ENCODE measurements around the gene LPO.

Gene LPO

DNA sequence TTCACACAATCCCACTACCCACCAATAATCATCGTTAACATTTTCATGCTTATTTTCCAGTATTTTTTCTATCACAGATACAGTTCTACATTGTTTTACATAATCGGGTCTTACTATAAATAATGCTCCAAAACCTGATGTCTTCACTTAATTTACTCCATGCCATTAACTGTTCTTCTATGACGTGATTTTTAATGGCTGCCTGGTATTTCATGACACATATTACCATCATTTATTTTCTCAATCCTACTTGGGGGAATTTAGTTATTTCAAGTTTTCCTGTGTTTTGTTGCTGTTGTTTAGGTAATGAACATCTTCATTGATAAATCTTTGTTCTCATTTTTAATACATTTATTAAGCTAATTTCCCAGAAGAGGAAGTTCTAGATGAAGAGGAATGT is 14.7 kb downstream of the LPO start:
- Histone ChIP-seq H3K4me1 (no peaks in the 10 kb centered on the region), H3K36me3 (replicated peaks) (no peaks in the 10 kb centered on the region), H3K4me3 (no peak overlapping the region), H3K27me3 (ENCODE audit: low read depth) (peaks cover 3% of the 10 kb centered on the region), H3K9me3 (no peaks in the 10 kb centered on the region)
- no peak for DNase-seq (ENCODE audit: low spot score in 2 of 2)
- in situ Hi-C loops (cut with MboI; ENCODE audit: low sequenced_read_pairs): no loop called here

- DNase-seq (ENCODE audit: low spot score in 2 of 2): no peak
- Histone ChIP-seq H3K36me3 (replicated peaks) (no peaks in the 10 kb centered on the region), H3K27me3 (ENCODE audit: low read depth) (peaks cover 6% of the 10 kb centered on the region), H3K9me3 (no peaks in the 10 kb centered on the region), H3K4me1 (no peaks in the 10 kb centered on the region), H3K4me3 (no peak overlapping the region)
- in situ Hi-C loops (cut with MboI; ENCODE audit: low sequenced_read_pairs): no loop called here
Measured at GRCh38 chr17:58254803-58255202, 16.4 kb downstream of the LPO start.

GRCh38 chr17:58262149-58262548 is 23.8 kb downstream of the LPO start:
- Histone ChIP-seq H3K36me3 (replicated peaks) (no peaks in the 10 kb centered on the region), H3K4me1 (no peaks in the 10 kb centered on the region), H3K9me3 (no peaks in the 10 kb centered on the region), H3K4me3 (no peak overlapping the region), H3K27me3 (ENCODE audit: low read depth) (peaks cover 48% of the 10 kb centered on the region)
- DNase-seq (ENCODE audit: low spot score in 2 of 2): no peak
- in situ Hi-C loops (cut with MboI; ENCODE audit: low sequenced_read_pairs): no loop called here

- Histone ChIP-seq H3K36me3 (replicated peaks) (no peaks in the 10 kb centered on the region), H3K4me1 (no peaks in the 10 kb centered on the region), H3K9me3 (no peaks in the 10 kb centered on the region), H3K27me3 (ENCODE audit: low read depth) (peaks cover 45% of the 10 kb centered on the region), H3K4me3 (no peak overlapping the region)
- in situ Hi-C loops (cut with MboI; ENCODE audit: low sequenced_read_pairs): no loop called here
- DNase-seq (ENCODE audit: low spot score in 2 of 2): no peak
Measured at GRCh38 chr17:58263773-58264172, 25.4 kb downstream of the LPO start.

DNA sequence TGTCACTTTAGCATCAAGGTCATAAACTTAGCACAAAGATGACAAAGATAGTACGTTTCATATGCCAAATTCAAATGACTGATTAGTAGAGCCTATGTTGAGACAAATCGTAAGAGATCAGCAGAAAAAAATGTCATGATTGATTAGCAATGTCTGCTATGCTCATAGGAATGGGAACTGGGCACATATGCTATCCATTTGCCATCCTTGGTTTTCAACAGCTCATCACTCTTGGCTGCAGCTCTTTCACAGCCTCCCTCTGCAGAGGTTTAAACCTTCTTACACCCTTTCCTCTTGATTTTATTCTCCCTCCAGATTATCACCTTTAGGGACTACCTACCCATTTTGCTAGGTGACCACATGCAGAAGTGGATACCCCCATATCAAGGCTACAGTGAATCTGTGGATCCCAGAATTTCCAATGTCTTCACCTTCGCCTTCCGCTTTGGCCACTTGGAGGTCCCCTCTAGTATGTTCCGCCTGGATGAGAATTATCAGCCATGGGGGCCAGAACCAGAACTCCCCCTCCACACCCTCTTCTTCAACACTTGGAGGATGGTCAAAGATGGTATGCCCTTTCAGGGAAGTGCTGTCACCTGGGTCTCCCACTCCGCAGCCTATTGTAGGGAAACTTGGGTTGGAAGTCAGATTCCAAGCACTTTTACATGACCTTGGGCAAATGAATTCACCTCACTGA is 26.2 kb downstream of the LPO start:
- no peaks in the 10 kb centered on the region for H3K4me1 ChIP-seq
- no peaks in the 10 kb centered on the region for H3K36me3 ChIP-seq (replicated peaks)
- H3K27me3 ChIP-seq (ENCODE audit: low read depth): peaks cover 45% of the 10 kb centered on the region
- in situ Hi-C loops (cut with MboI; ENCODE audit: low sequenced_read_pairs): no loop called here
- H3K9me3 ChIP-seq: no peaks in the 10 kb centered on the region
- H3K4me3 ChIP-seq: no peak overlapping the region
- DNase-seq (ENCODE audit: low spot score in 2 of 2): no peak

- Histone ChIP-seq H3K9me3 (no peaks in the 10 kb centered on the region), H3K27me3 (ENCODE audit: low read depth) (peaks cover 41% of the 10 kb centered on the region), H3K4me3 (no peak overlapping the region), H3K4me1 (no peaks in the 10 kb centered on the region), H3K36me3 (replicated peaks) (no peaks in the 10 kb centered on the region)
- in situ Hi-C loops (cut with MboI; ENCODE audit: low sequenced_read_pairs): no loop called here
- DNase-seq (ENCODE audit: low spot score in 2 of 2): no peak
Measured at GRCh38 chr17:58265271-58265670, 26.9 kb downstream of the LPO start.

DNA sequence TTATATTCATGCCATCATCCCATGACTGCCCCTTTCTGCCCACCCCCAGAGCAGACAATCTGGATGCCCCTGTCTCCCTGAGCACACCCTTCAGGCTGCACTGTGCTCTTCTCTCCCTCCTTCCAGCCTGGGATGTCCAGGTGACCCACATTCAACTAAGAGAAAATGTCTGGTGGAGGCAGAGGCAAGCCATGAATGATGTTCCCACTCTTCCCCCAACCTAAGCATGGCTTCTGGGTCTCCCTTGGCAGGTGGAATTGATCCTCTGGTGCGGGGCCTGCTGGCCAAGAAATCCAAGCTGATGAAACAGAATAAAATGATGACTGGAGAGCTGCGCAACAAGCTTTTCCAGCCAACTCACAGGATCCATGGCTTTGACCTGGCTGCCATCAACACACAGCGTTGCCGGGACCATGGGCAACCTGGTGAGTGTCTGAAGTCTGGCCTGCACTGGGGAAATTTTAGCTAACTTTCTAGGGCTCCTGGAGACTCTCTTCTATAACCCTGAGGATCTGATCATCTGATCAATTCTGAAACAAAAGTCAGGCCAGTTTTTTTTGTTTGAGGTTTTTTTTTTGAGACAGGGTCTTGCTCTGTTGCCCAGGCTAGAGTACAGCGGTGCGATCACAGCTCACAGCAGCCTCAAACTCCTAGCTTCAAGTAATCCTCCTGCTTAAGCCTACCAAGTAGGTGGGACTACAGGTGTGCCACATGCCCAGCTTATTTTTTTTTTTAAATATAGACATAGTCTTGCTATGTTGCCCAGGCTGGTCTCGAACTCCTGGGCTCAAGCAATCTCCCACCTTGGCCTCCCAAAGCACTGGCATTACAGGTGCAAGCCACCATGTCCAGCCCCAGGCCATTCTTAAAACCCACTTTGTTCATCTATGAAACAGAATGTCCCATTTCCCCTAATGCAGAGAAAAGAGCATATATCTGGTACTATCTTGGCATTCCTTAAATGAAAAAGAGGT is 27.8 kb downstream of the LPO start:
- H3K4me1 ChIP-seq: no peaks in the 10 kb centered on the region
- H3K4me3 ChIP-seq: no peak overlapping the region
- no peak for DNase-seq (ENCODE audit: low spot score in 2 of 2)
- no peaks in the 10 kb centered on the region for H3K9me3 ChIP-seq
- H3K36me3 ChIP-seq (replicated peaks): no peaks in the 10 kb centered on the region
- peaks cover 32% of the 10 kb centered on the region for H3K27me3 ChIP-seq (ENCODE audit: low read depth)
- in situ Hi-C loops (cut with MboI; ENCODE audit: low sequenced_read_pairs): no loop called here

DNA sequence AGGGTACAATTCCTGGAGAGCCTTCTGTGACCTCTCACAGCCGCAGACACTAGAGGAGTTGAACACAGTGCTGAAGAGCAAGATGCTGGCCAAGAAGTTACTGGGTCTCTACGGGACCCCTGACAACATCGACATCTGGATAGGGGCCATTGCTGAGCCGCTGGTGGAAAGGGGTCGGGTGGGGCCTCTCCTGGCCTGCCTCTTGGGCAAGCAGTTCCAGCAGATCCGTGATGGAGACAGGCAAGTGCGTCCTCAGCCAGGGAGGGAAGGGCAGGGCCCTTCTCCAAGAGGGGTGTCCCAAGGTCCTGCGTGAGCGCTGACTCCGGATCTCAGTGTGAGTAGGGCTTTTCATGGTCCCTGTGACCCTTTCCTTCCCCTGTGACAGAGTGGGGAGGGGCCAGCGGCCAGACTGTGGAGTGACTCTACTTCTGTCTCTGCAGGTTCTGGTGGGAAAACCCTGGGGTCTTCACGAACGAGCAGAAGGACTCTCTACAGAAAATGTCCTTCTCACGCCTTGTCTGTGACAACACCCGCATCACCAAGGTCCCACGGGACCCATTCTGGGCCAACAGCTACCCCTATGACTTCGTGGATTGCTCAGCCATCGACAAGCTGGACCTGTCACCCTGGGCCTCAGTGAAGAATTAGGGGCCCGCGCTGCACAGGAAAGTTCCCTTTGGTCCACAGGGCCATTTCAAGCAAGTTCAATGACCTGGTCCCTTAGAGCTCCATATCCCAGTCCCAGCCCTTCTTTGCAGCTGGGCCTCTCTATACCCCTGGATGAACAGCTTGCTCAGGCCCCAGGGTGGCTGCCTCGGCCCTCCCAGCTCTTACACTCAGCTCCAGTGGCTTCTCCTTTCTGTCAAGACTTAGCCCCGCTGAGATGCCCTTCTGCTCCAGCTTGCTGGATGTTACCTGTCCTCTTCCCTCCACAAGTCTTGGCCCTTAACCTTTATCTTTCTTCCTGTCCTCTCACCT is 29.3 kb downstream of the LPO start:
- in situ Hi-C loops (cut with MboI; ENCODE audit: low sequenced_read_pairs): no loop called here
- no peaks in the 10 kb centered on the region for H3K4me1 ChIP-seq
- peaks cover 21% of the 10 kb centered on the region for H3K27me3 ChIP-seq (ENCODE audit: low read depth)
- H3K4me3 ChIP-seq: no peak overlapping the region
- H3K36me3 ChIP-seq (replicated peaks): no peaks in the 10 kb centered on the region
- H3K9me3 ChIP-seq: no peaks in the 10 kb centered on the region
- no peak for DNase-seq (ENCODE audit: low spot score in 2 of 2)

GRCh38 chr17:58268326-58268725 is 29.9 kb downstream of the LPO start:
- Histone ChIP-seq H3K4me1 (no peaks in the 10 kb centered on the region), H3K9me3 (no peaks in the 10 kb centered on the region), H3K4me3 (no peak overlapping the region), H3K36me3 (replicated peaks) (no peaks in the 10 kb centered on the region), H3K27me3 (ENCODE audit: low read depth) (peaks cover 16% of the 10 kb centered on the region)
- in situ Hi-C loops (cut with MboI; ENCODE audit: low sequenced_read_pairs): no loop called here
- DNase-seq (ENCODE audit: low spot score in 2 of 2): no peak

GRCh38 chr17:58268774-58269556 is 30.6 kb downstream of the LPO start:
- in situ Hi-C loops (cut with MboI; ENCODE audit: low sequenced_read_pairs): no loop called here
- H3K27me3 ChIP-seq (ENCODE audit: low read depth): peaks cover 11% of the 10 kb centered on the region

DNA sequence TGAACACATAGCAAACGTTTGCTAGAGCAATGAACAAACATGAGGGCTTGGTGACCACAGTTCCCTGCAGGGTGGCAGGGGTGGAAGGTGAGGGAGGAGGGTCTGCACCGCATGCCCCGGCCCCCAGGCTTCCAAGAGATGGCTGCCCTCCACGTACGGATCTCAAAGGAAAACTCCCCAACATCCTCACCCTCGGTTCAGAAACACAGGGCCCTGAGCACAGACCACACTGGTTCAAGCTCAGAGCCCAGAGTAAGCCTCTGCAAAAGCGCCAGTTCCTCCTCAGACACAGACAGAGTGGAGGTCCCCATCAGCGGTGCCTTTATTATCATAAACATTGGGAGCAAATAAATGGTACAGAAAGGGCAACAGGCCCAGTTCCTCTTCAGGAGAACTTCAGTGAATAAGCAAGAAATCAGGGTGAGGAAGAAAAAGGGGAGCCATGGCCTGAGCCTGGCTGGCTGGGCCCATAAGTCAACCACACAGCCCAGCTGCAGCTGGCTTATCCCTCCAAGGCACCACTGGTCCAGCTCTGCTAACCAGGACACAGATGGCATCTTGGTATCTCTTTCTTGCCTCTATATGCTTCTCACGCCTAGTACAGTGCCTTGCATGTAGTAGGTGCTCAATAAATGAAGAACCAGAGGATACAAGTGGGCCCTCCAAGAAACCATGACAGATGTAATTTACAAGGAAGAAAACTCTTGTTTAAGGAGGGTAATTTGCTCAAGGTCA is 31.3 kb downstream of the LPO start:
- peaks cover 5% of the 10 kb centered on the region for H3K27me3 ChIP-seq (ENCODE audit: low read depth)
- no peaks in the 10 kb centered on the region for H3K36me3 ChIP-seq (replicated peaks)
- no peaks in the 10 kb centered on the region for H3K4me1 ChIP-seq

More at GRCh38 chr17:58268774-58269556, 30.6 kb downstream of the LPO start:
- no peaks in the 10 kb centered on the region for H3K9me3 ChIP-seq
- no peaks in the 10 kb centered on the region for H3K36me3 ChIP-seq (replicated peaks)
- H3K4me1 ChIP-seq: no peaks in the 10 kb centered on the region
- no peak for DNase-seq (ENCODE audit: low spot score in 2 of 2)
- H3K4me3 ChIP-seq: no peak overlapping the region

GRCh38 chr17:58270476-58271215 is 32.3 kb downstream of the LPO start:
- in situ Hi-C loops (cut with MboI; ENCODE audit: low sequenced_read_pairs): no loop called here
- peaks cover 3% of the 10 kb centered on the region; the same call in 1 of the 2 replicates for H3K27me3 ChIP-seq (ENCODE audit: low read depth)
- no peaks in the 10 kb centered on the region for H3K36me3 ChIP-seq (replicated peaks)
- DNase-seq (ENCODE audit: low spot score in 2 of 2): no peak
- H3K4me3 ChIP-seq: no peak overlapping the region
- no peaks in the 10 kb centered on the region for H3K9me3 ChIP-seq
- no peaks in the 10 kb centered on the region for H3K4me1 ChIP-seq

More for the DNA sequence above, 31.3 kb downstream of the LPO start:
- H3K4me3 ChIP-seq: no peak overlapping the region
- no peaks in the 10 kb centered on the region for H3K9me3 ChIP-seq
- in situ Hi-C loops (cut with MboI; ENCODE audit: low sequenced_read_pairs): no loop called here
- DNase-seq (ENCODE audit: low spot score in 2 of 2): no peak

Measured in HAP-1 (cell line).